Endodermal cell (in vitro differentiated cells): ENCODE measurements around the gene MLLT1. TPM values are rescaled to one million over a fixed set of nuclear protein-coding genes. Genes with fewer than 3 reads are reported as not detected.
"Not testable (repeated sequence)": the region's sequence is repeated elsewhere in the genome, so short reads cannot be mapped to it uniquely, and the experiment has no call there.

ENCODE experiments used
- DNase-seq: peaks from one replicate; pipeline ENCODE4 v3.0.0-alpha.2; 2017
- H3K27ac ChIP-seq: 2 replicates; pipeline ENCODE4 v1.5.1; 2013; ENCODE audit warnings: mild to moderate bottlenecking, low read depth, low read length, moderate library complexity
- H3K27me3 ChIP-seq: 2 replicates; pipeline ENCODE4 v1.6.1; 2013; ENCODE audit warnings: mild to moderate bottlenecking, low read length, moderate library complexity; ENCODE audit not compliant: insufficient read depth, control insufficient read depth, poor library complexity, severe bottlenecking
- H3K36me3 ChIP-seq: 2 replicates; pipeline ENCODE4 v1.7.0; 2013; ENCODE audit warnings: mild to moderate bottlenecking, low read length, moderate library complexity; ENCODE audit not compliant: control insufficient read depth, insufficient read depth
- H3K4me1 ChIP-seq: one replicate; pipeline ENCODE4 v1.7.0; 2013; ENCODE audit warnings: low read length; ENCODE audit not compliant: control insufficient read depth, insufficient read depth
- H3K4me3 ChIP-seq: 2 replicates; pipeline ENCODE4 v1.5.1; 2013; ENCODE audit warnings: mild to moderate bottlenecking, low read length, moderate library complexity
- H3K9ac ChIP-seq: 2 replicates; pipeline ENCODE4 v1.6.1; 2013; ENCODE audit warnings: mild to moderate bottlenecking, low read length, moderate library complexity; ENCODE audit not compliant: poor library complexity, severe bottlenecking; ENCODE audit errors: extremely low read depth
- H3K9me3 ChIP-seq: 2 replicates; pipeline ENCODE4 v1.6.1; 2013; ENCODE audit warnings: mild to moderate bottlenecking, low read length, moderate library complexity; ENCODE audit not compliant: control insufficient read depth
- H3K27ac Mint-ChIP-seq: 2 replicates; pipeline ENCODE4 v1.8.0; 2020; ENCODE audit warnings: mixed read lengths
- H3K27me3 Mint-ChIP-seq: 2 replicates; pipeline ENCODE4 v1.8.0; 2021; ENCODE audit warnings: mild to moderate bottlenecking, mixed read lengths; ENCODE audit not compliant: insufficient read depth
- H3K36me3 Mint-ChIP-seq: 2 replicates; pipeline ENCODE4 v1.8.0; 2020; ENCODE audit warnings: low read depth, mixed read lengths
- H3K4me1 Mint-ChIP-seq: 2 replicates; pipeline ENCODE4 v1.8.0; 2020; ENCODE audit warnings: mixed read lengths
- H3K4me3 Mint-ChIP-seq: 2 replicates; pipeline ENCODE4 v1.8.0; 2020; ENCODE audit warnings: mild to moderate bottlenecking, moderate library complexity, mixed read lengths
- H3K9me3 Mint-ChIP-seq: 2 replicates; pipeline ENCODE4 v1.8.0; 2020; ENCODE audit warnings: mild to moderate bottlenecking, mixed read lengths
- WGBS, 2 experiments: methylation state at CpG; one replicate each; pipeline versions ENCODE4 v1.1.5 to v1.1.7; 2013; ENCODE audit warnings: missing lambda C conversion rate in 2 of 2, mixed read lengths in 1 of 2; ENCODE audit not compliant: insufficient coverage in 1 of 2, insufficient read length in 1 of 2; 5-methylcytosine and 5-hydroxymethylcytosine counted together
- total RNA-seq, 2 donors: library from RNA; stranded (reverse); fragmentation: NEBNext Ultra II Directional in 1 of 2; extraction: Animal tissue kit (Norgen Biotek cat#: 25700) in 1 of 2; gene quantifications; 2 replicates in 1 of 2; 3 replicates in 1 of 2; pipeline ENCODE4 v1.2.1, GENCODE V29; 2021
- TF ChIP-seq, protein P1 (sequence below): fragments of 200-600 bp; sonication (generic); conservative IDR thresholded peaks from 2 replicates; pipeline ENCODE4 v1.5.0; 2021; ENCODE audit warnings: antibody characterized with exemption, mild to moderate bottlenecking

Gene MLLT1
- total RNA-seq, 2 donors from 2014 or later = 50.1 to 51.8 TPM

DNA sequence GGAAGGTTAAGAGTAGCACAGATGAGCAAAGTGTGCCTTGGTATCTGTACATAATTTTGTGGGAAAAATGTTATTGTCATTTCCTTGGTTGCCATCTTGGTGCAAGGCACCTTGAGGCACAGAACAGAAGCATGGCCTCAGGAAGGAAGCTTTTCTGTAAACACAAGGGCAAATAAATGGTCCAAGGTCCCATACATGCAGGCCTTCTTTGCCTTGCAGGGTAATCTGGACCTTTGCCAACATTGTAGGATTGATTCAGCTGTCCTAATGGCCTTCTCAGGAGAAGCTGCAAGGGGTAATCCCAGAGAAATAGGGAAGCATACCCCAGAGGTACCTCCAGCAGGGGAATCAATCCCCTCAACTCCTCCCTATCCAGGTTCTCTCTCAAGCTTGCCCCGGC is 9.0 kb upstream of the MLLT1 start:
- Mint-ChIP-seq H3K9me3 (peaks cover 92% of the 10 kb centered on the region), H3K4me3 (no peak overlapping the region), H3K27ac (no peak overlapping the region), H3K4me1 (no peaks in the 10 kb centered on the region), H3K36me3 (no peaks in the 10 kb centered on the region), H3K27me3 (peaks cover 7% of the 10 kb centered on the region)
- TF ChIP-seq, protein P1, sequence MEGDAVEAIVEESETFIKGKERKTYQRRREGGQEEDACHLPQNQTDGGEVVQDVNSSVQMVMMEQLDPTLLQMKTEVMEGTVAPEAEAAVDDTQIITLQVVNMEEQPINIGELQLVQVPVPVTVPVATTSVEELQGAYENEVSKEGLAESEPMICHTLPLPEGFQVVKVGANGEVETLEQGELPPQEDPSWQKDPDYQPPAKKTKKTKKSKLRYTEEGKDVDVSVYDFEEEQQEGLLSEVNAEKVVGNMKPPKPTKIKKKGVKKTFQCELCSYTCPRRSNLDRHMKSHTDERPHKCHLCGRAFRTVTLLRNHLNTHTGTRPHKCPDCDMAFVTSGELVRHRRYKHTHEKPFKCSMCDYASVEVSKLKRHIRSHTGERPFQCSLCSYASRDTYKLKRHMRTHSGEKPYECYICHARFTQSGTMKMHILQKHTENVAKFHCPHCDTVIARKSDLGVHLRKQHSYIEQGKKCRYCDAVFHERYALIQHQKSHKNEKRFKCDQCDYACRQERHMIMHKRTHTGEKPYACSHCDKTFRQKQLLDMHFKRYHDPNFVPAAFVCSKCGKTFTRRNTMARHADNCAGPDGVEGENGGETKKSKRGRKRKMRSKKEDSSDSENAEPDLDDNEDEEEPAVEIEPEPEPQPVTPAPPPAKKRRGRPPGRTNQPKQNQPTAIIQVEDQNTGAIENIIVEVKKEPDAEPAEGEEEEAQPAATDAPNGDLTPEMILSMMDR = no peak
- H3K36me3 ChIP-seq = no peaks in the 10 kb centered on the region
- H3K9ac ChIP-seq = no peak overlapping the region
- no peaks in the 10 kb centered on the region for H3K27me3 ChIP-seq
- H3K4me3 ChIP-seq = no peak overlapping the region
- H3K27ac ChIP-seq = no peak overlapping the region
- H3K9me3 ChIP-seq = peaks cover 55% of the 10 kb centered on the region
- no peak for DNase-seq
- WGBS, 2 experiments = 86 to 90% methylated on average over 1 of the region's 1 CpG
- no peaks in the 10 kb centered on the region for H3K4me1 ChIP-seq

DNA sequence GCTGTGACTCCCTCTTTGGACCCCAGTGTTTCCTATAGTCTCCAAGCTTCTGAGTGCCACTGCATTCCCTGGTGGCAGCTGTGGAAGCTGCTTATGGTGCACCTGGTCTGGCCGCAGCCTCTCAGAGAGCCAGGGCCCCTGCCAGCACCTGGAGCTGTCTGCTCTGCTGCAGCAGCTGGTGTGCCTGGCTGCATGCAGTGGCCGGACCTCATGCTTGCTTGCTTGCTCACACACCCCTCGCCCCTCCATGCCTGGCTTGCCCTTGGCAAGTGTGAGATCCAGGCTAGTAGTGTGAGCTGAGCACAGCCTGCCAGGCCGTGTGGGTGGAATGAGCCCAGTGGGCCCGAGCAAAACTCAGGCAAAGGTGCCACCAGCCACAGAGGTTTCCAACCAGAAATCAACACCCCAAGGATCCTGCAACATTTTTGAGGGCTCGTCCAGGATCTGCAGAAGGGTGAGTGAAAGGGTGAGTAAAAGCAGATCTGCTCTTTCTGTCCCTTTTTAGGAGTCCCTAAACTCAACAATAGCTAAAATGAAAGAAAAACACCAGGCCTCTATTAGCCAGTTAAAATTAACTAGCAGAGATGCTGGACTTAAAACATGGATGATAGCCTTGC is 7.6 kb upstream of the MLLT1 start:
- Mint-ChIP-seq H3K4me3 (no peak overlapping the region), H3K9me3 (peaks cover 89% of the 10 kb centered on the region), H3K36me3 (no peaks in the 10 kb centered on the region), H3K4me1 (no peaks in the 10 kb centered on the region), H3K27ac (no peak overlapping the region), H3K27me3 (peaks cover 13% of the 10 kb centered on the region)
- no peaks in the 10 kb centered on the region for H3K36me3 ChIP-seq
- peaks cover 41% of the 10 kb centered on the region for H3K9me3 ChIP-seq
- no peak overlapping the region for H3K4me3 ChIP-seq
- no peaks in the 10 kb centered on the region for H3K27me3 ChIP-seq
- no peak overlapping the region for H3K9ac ChIP-seq
- H3K27ac ChIP-seq = no peak overlapping the region
- DNase-seq = no peak
- 79 to 82% methylated on average over 4 to 6 of the region's 6 CpGs for WGBS, 2 experiments
- no peaks in the 10 kb centered on the region for H3K4me1 ChIP-seq
- TF ChIP-seq, protein P1 = no peak

DNA sequence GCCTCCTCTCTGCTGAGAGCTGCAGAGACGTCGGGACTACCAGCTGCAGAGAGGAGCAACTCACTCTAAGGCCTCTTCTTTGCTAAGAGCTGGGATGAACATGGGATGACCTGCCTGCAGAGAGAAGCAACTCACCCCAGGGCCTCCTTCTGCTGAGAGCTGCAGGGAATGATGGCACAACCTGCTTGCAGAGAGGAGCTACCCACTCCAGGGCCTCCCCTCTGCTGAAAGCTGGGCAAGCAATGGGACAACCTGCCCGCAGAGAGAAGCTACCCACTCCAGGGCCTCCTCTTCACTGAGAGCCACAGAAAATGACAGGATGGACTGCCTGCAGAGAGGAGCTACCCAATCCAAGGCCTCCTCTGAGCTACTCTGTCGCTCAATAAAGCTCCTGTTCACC is 6.9 kb upstream of the MLLT1 start:
- H3K9ac ChIP-seq = no peak overlapping the region
- Mint-ChIP-seq H3K9me3 (peaks cover 86% of the 10 kb centered on the region), H3K4me1 (no peaks in the 10 kb centered on the region), H3K27ac (no peak overlapping the region), H3K4me3 (no peak overlapping the region), H3K27me3 (peaks cover 15% of the 10 kb centered on the region), H3K36me3 (no peaks in the 10 kb centered on the region)
- H3K4me1 ChIP-seq = no peaks in the 10 kb centered on the region
- no peak overlapping the region for H3K27ac ChIP-seq
- H3K27me3 ChIP-seq = no peaks in the 10 kb centered on the region
- no peak for DNase-seq
- TF ChIP-seq, protein P1 = no peak
- no peak overlapping the region for H3K4me3 ChIP-seq
- WGBS, 2 experiments = 75 to 83% methylated on average over 4 of the region's 4 CpGs
- no peaks in the 10 kb centered on the region for H3K36me3 ChIP-seq
- H3K9me3 ChIP-seq = peaks cover 34% of the 10 kb centered on the region

DNA sequence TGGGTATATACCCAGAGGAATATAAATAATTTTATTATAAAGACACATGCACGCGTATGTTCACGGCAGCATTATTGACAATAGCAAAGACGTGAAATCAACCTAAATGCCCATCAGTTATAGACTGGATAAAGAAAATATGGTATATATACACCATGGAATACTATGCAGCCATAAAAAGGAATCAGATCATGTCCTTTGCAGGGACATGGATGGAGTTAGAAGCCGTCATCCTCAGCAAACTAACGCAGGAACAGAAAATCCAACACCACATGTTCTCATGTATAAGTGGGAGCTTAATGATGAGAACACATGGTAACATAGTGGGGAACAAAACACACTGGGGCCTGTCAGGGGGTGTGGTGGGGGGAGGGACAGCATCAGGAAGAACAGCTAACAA is 2.6 kb upstream of the MLLT1 start:
- peaks cover 15% of the 10 kb centered on the region for H3K9me3 ChIP-seq
- Mint-ChIP-seq H3K27me3 (peaks cover 10% of the 10 kb centered on the region), H3K4me1 (peaks cover 16% of the 10 kb centered on the region), H3K9me3 (peaks cover 53% of the 10 kb centered on the region)
- WGBS, 2 experiments = 82% methylated on average over 2 of the region's 6 CpGs; no CpG with 5 or more reads in 1 of the 2 experiments
- DNase-seq, H3K27ac Mint-ChIP-seq, H3K36me3 ChIP-seq, H3K4me3 ChIP-seq, H3K27me3 ChIP-seq, H3K4me3 Mint-ChIP-seq, H3K4me1 ChIP-seq, H3K36me3 Mint-ChIP-seq, H3K27ac ChIP-seq, H3K9ac ChIP-seq: not testable (repeated sequence)
